Measurements from ENCODE around the gene NAGLU. TPM values are rescaled to one million over a fixed set of nuclear protein-coding genes. Genes with fewer than 3 reads are reported as not detected.

NAGLU gene
- total RNA-seq, 1 donor from 2014 or later = 24.8 TPM

Other genes with a start within 250 kb of the NAGLU start
- 12.2 and 25.7 TPM in 2 replicates for gene STAT5A, start 247.7 kb upstream of the NAGLU start, total RNA-seq
- gene STAT3, start 147.8 kb upstream of the NAGLU start, total RNA-seq = 118 and 270 TPM in 2 replicates
- gene CAVIN1, start 113.0 kb upstream of the NAGLU start, total RNA-seq = 256 and 383 TPM in 2 replicates
- gene ATP6V0A1, start 77.4 kb upstream of the NAGLU start, total RNA-seq = 43.6 and 137 TPM in 2 replicates
- gene HSD17B1, start 16.7 kb downstream of the NAGLU start, total RNA-seq = 0.30 and 0.69 TPM in 2 replicates
- gene COASY, start 25.9 kb downstream of the NAGLU start, total RNA-seq = 8.2 and 32.2 TPM in 2 replicates
- 21.9 and 23.8 TPM in 2 replicates for gene MLX, start 30.9 kb downstream of the NAGLU start, total RNA-seq
- 2.9 and 5.0 TPM in 2 replicates for gene PSMC3IP, start 41.5 kb downstream of the NAGLU start, total RNA-seq
- gene RETREG3, start 73.1 kb downstream of the NAGLU start, total RNA-seq = 64.3 and 99.0 TPM in 2 replicates
- gene TUBG1, start 73.4 kb downstream of the NAGLU start, total RNA-seq = 21.9 and 37.5 TPM in 2 replicates
- 4.5 and 9.1 TPM in 2 replicates for gene TUBG2, start 123.0 kb downstream of the NAGLU start, total RNA-seq
- gene PLEKHH3, start 140.8 kb downstream of the NAGLU start, total RNA-seq = 9.6 and 14.2 TPM in 2 replicates
- 1.6 and 6.3 TPM in 2 replicates for gene CCR10, start 145.6 kb downstream of the NAGLU start, total RNA-seq
- 5.4 and 15.2 TPM in 2 replicates for gene CNTNAP1, start 146.3 kb downstream of the NAGLU start, total RNA-seq
- gene EZH1, start 208.8 kb downstream of the NAGLU start, total RNA-seq = 8.2 and 21.2 TPM in 2 replicates
- not detected in 2 replicates for gene RAMP2, start 225.0 kb downstream of the NAGLU start, total RNA-seq
- 70.5 and 148 TPM in 2 replicates for gene VPS25, start 237.2 kb downstream of the NAGLU start, total RNA-seq
- gene WNK4, start 244.4 kb downstream of the NAGLU start, total RNA-seq = 1.9 and 9.7 TPM in 2 replicates